Fibroblast of lung (primary cell): ENCODE measurements around the gene TMX4. TPM values are rescaled to one million over a fixed set of nuclear protein-coding genes. Genes with fewer than 3 reads are reported as not detected.

Experiments
- DNase-seq, 2 donors: peaks; one replicate each; pipeline versions ENCODE4 v3.0.0 to v3.0.0-alpha.2; 2010; ENCODE audit warnings: low read depth in 2 of 2
- H2AFZ ChIP-seq: 2 replicates; pipeline ENCODE4 v1.5.1; 2012; ENCODE audit warnings: low read length, control low read depth, inconsistent platforms
- H3K27ac ChIP-seq: 2 replicates; pipeline ENCODE4 v1.5.1; 2011; ENCODE audit warnings: low read length, control low read depth; ENCODE audit not compliant: insufficient read depth
- H3K27me3 ChIP-seq: 2 replicates; pipeline ENCODE4 v1.5.1; 2011; ENCODE audit warnings: mild to moderate bottlenecking, low read length; ENCODE audit not compliant: control insufficient read depth, insufficient read depth
- H3K36me3 ChIP-seq: 2 replicates; pipeline ENCODE4 v1.5.1; 2011; ENCODE audit warnings: low read length; ENCODE audit not compliant: control insufficient read depth, insufficient read depth
- H3K4me1 ChIP-seq: 2 replicates; pipeline ENCODE4 v1.5.1; 2011; ENCODE audit warnings: low read length; ENCODE audit not compliant: control insufficient read depth, insufficient read depth; ENCODE audit errors: extremely low read depth
- H3K4me2 ChIP-seq: 2 replicates; pipeline ENCODE4 v1.5.1; 2011; ENCODE audit warnings: low read length, control low read depth; ENCODE audit not compliant: insufficient read depth; ENCODE audit errors: extremely low read depth
- H3K4me3 ChIP-seq, 4 experiments: fragments of 200-600 bp in 1 of 4; sonication (generic) in 1 of 4; replicated peaks in 1 of 4; 2 replicates each; pipeline ENCODE4 v1.5.1; 2011 to 2016; ENCODE audit warnings: low read length in 4 of 4, low read depth in 3 of 4, mild to moderate bottlenecking in 3 of 4, control low read depth in 2 of 4, inconsistent platforms in 1 of 4, mixed read lengths in 1 of 4; ENCODE audit not compliant: insufficient read depth in 1 of 4; ENCODE audit errors: control extremely low read depth in 1 of 4
- H3K79me2 ChIP-seq: 2 replicates; pipeline ENCODE4 v1.5.1; 2012; ENCODE audit warnings: mild to moderate bottlenecking, low read length, inconsistent platforms; ENCODE audit not compliant: control insufficient read depth, insufficient read depth
- H3K9ac ChIP-seq: 2 replicates; pipeline ENCODE4 v1.5.1; 2011; ENCODE audit warnings: mild to moderate bottlenecking, low read length, control low read depth; ENCODE audit not compliant: insufficient read depth
- H3K9me3 ChIP-seq: 2 replicates; pipeline ENCODE4 v1.5.1; 2012; ENCODE audit warnings: low read depth, low read length; ENCODE audit not compliant: control insufficient read depth, insufficient read depth
- H4K20me1 ChIP-seq: 2 replicates; pipeline ENCODE4 v1.5.1; 2011; ENCODE audit warnings: low read length; ENCODE audit not compliant: control insufficient read depth, insufficient read depth; ENCODE audit errors: extremely low read depth
- EZH2 ChIP-seq: IDR thresholded peaks from 2 replicates; pipeline ENCODE4 v1.5.1; 2012; ENCODE audit warnings: low read length, control low read depth, mild to moderate bottlenecking; ENCODE audit errors: missing control alignments
- polyA plus RNA-seq, 2 donors: library from polyadenylated mRNA; depleted of rRNA in 1 of 2; stranded (reverse) in 1 of 2; unstranded in 1 of 2; fragments of >200 nt; gene quantifications; 2 replicates each; pipeline ENCODE4 v1.2.1, GENCODE V29; 2011 to 2012; ENCODE audit warnings: missing spikeins in 1 of 2
- total RNA-seq: library from RNA; depleted of rRNA; stranded (reverse); fragments of >200 nt; gene quantifications from 2 replicates; pipeline ENCODE4 v1.2.1, GENCODE V29; 2014
- TF ChIP-seq, protein P1 (sequence below), 2 donors: IDR thresholded peaks in 1 of 2; conservative IDR thresholded peaks in 1 of 2; 1 replicate in 1 of 2; 2 replicates in 1 of 2; pipeline ENCODE4 v1.5.1; 2011 to 2012; ENCODE audit warnings: low read length in 2 of 2, control low read depth in 1 of 2, inconsistent platforms in 1 of 2, low read depth in 1 of 2, mild to moderate bottlenecking in 1 of 2

TMX4 gene
- total and polyA plus RNA-seq, 2 donors (not counting 1 experiment from before 2014, with no cell fraction given): 20.5 to 21.2 TPM

DNA sequence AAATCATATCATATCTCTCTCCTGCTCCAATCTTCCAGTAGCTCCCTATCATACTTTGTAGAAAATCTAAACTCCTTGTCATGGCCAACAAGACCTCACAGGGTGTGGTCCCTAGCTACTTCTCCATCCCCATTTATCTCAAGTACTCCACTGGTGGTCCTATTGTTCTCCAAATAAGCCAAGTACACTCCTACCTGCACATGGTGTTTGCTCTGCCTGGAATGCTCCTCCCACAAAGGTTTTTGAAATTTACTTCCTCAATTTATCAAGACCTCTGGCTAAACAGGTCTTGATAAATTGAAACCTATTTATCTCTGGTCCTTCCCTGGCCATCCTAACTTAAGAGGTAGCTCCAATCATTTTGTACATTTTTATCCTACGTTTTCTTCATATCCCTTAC lies 12.1 kb downstream of the TMX4 start:
- Histone ChIP-seq H3K4me1 (no peaks in the 10 kb centered on the region), H3K27ac (no peak overlapping the region), H3K4me3 (no peak overlapping the region), H3K79me2 (no peaks in the 10 kb centered on the region), H3K9ac (no peak overlapping the region), H2AFZ (no peak overlapping the region), H3K27me3 (no peaks in the 10 kb centered on the region), H3K36me3 (no peaks in the 10 kb centered on the region), H3K9me3 (no peaks in the 10 kb centered on the region), H4K20me1 (no peaks in the 10 kb centered on the region), H3K4me2 (no peak overlapping the region)
- no peak for TF ChIP-seq EZH2
- TF ChIP-seq, protein P1, sequence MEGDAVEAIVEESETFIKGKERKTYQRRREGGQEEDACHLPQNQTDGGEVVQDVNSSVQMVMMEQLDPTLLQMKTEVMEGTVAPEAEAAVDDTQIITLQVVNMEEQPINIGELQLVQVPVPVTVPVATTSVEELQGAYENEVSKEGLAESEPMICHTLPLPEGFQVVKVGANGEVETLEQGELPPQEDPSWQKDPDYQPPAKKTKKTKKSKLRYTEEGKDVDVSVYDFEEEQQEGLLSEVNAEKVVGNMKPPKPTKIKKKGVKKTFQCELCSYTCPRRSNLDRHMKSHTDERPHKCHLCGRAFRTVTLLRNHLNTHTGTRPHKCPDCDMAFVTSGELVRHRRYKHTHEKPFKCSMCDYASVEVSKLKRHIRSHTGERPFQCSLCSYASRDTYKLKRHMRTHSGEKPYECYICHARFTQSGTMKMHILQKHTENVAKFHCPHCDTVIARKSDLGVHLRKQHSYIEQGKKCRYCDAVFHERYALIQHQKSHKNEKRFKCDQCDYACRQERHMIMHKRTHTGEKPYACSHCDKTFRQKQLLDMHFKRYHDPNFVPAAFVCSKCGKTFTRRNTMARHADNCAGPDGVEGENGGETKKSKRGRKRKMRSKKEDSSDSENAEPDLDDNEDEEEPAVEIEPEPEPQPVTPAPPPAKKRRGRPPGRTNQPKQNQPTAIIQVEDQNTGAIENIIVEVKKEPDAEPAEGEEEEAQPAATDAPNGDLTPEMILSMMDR (conservative IDR thresholded peaks at IDR 0.05 in 1 of 2, IDR thresholded peaks at IDR 0.05 in 1 of 2; ENCODE audit: low read depth in 1 of 2, low read length in 2 of 2): no peak
- DNase-seq: no peak

DNA sequence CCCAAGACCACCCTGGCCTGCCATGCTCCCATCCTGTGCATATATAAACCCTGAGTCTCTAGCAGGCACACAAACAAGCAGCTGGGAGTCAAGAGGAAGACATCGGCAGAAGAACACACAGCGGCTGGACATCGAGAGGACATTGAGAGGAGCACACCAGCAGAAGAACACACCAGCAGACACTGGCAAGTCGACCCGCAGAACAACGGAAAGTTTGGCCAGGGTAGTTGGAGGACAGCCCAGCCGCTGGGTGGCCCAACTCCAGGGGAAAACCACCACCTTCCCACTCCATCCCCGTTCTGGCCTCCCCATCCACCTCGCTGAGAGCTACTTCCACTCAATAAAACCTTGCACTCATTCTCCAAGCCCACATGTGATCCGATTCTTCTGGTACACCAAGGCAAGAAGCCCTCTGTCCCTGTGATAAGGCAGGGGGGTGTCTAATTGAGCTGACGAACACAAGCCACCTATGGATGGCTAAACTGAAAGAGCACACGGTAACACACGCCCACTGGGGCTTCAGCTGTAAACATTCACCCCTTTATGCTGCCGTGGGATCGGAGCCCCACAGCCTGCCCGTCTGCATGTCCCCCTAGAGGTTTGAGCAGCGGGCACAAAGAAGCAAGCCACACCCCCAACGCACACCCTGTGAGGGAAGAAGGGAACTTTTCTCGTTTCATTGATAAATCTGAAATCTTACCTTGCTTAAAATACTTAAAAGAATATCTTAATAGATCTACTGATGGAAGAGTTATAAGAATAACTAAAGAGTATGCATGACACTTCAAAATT lies 13.8 kb downstream of the TMX4 start:
- no peak overlapping the region for H2AFZ ChIP-seq
- no peaks in the 10 kb centered on the region for H3K27me3 ChIP-seq
- no peaks in the 10 kb centered on the region for H3K4me1 ChIP-seq
- no peak for DNase-seq
- no peak overlapping the region for H3K9ac ChIP-seq
- H4K20me1 ChIP-seq: no peaks in the 10 kb centered on the region
- H3K4me2 ChIP-seq: no peak overlapping the region
- H3K36me3 ChIP-seq: no peaks in the 10 kb centered on the region
- no peak for TF ChIP-seq EZH2
- TF ChIP-seq, protein P1 (conservative IDR thresholded peaks at IDR 0.05 in 1 of 2, IDR thresholded peaks at IDR 0.05 in 1 of 2; ENCODE audit: low read depth in 1 of 2, low read length in 2 of 2): no peak
- no peaks in the 10 kb centered on the region for H3K9me3 ChIP-seq
- H3K79me2 ChIP-seq: no peaks in the 10 kb centered on the region
- H3K27ac ChIP-seq: no peak overlapping the region
- H3K4me3 ChIP-seq: no peak overlapping the region

DNA sequence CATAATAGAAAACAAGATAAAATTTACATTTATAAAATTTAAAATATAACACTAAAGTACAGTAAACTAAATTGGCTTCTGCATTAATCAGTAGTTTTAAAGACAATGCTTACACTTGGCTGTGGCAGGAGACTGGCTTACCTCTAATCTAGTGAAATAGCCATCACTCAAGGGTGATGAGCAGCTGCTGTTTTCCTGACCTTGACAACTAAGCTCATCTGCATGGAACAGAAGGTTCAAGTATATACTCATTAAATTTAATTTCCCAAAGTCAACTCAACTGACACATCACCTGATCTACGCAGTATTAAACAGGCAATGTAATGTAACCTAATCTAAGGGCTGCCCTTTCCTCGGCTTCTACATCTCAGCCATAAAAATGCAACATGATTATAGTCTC lies 14.5 kb downstream of the TMX4 start:
- Histone ChIP-seq H3K27me3 (no peaks in the 10 kb centered on the region), H3K4me3 (no peak overlapping the region), H3K4me2 (no peak overlapping the region), H4K20me1 (no peaks in the 10 kb centered on the region), H3K4me1 (no peaks in the 10 kb centered on the region), H3K9me3 (no peaks in the 10 kb centered on the region), H3K36me3 (no peaks in the 10 kb centered on the region), H3K79me2 (no peaks in the 10 kb centered on the region), H3K9ac (no peak overlapping the region), H2AFZ (no peak overlapping the region), H3K27ac (no peak overlapping the region)
- DNase-seq: no peak
- TF ChIP-seq, protein P1 (conservative IDR thresholded peaks at IDR 0.05 in 1 of 2, IDR thresholded peaks at IDR 0.05 in 1 of 2; ENCODE audit: low read depth in 1 of 2, low read length in 2 of 2): no peak
- TF ChIP-seq EZH2: no peak
